GM18873 (cell line): Measurements from ENCODE around the gene OR51A7.
"Not testable (repeated sequence)": the region's sequence is repeated elsewhere in the genome, so short reads cannot be mapped to it uniquely, and the experiment has no call there.

Experiments
- ATAC-seq: cut with Tn5 transposase; IDR thresholded peaks from one replicate; pipeline ENCODE4 v1.9.1; 2021; ENCODE audit warnings: mild to moderate bottlenecking, moderate library complexity, moderate number of reproducible peaks; ENCODE audit not compliant: unreplicated experiment, low FRiP score

OR51A7 gene

GRCh38 chr11:4947505-4947904 is 43.9 kb downstream of the OR51A7 start, which contains the start of gene OR51A4:
TSS of gene OR51A4 (minus strand) at chr11:4947605. CDS start at chr11:4947100, 505 bp downstream.
- ATAC-seq = no peak

DNA sequence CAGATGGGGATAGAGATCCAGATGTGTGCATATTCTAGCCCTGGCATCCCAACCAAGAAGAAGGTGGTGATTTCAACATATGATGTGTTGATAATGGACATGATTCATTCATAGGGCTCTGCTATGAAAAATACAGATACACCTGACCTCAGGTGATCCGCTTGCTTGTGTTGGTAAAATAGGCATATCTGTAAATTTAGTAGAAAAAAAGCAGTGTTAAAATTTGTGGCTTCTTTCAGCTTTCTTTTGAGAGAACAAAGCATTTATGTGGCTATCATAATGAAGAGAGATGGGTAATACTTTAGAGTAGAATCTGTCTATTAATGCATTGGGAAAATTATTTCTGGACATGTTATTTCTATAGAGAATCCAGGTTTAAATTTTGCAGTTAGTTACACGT is 52.0 kb downstream of the OR51A7 start, which contains the start of gene OR51A2:
OR51A2 (minus strand) TSS at position 101 of the 400 bp plus-strand sequence; CDS start at position 101, 0 bp downstream.
- not testable (repeated sequence) for ATAC-seq

GRCh38 chr11:4957396-4957795 is 53.8 kb downstream of the OR51A7 start:
- ATAC-seq = no peak
